AG04449 (cell line): ENCODE data around the gene ADAM11.
A peak's percentile ranks its signal among the peaks of the same experiment; 100 is the strongest.

Source experiments
- CTCF ChIA-PET: fragments of 350-600 bp; formaldehyde crosslinking; extraction: SDS; loops from one replicate; lab custom pipeline; 2021; ENCODE audit warnings: antibody characterized with exemption; lab: Yijun Ruan, JAX
- POLR2A ChIA-PET: fragments of 400-600, 350-600 bp; formaldehyde crosslinking; extraction: SDS; loops from one replicate; lab custom pipeline; 2020; ENCODE audit warnings: antibody characterized with exemption, inconsistent platforms; lab: Yijun Ruan, JAX
- DNase-seq: peaks from one replicate; pipeline ENCODE4 v3.0.0-alpha.2; 2010; ENCODE audit warnings: low read depth, low spot score
- H3K4me3 ChIP-seq: 2 replicates; pipeline ENCODE4 v1.5.1; 2011; ENCODE audit warnings: low read depth, mild to moderate bottlenecking, control low read depth, low read length
- CTCF ChIP-seq: IDR thresholded peaks from one replicate; pipeline ENCODE4 v1.5.1; 2011; ENCODE audit warnings: mild to moderate bottlenecking, moderate library complexity, low read length, control low read depth, inconsistent platforms; ENCODE audit not compliant: insufficient read depth; ENCODE audit errors: missing control alignments

ADAM11 gene

DNA sequence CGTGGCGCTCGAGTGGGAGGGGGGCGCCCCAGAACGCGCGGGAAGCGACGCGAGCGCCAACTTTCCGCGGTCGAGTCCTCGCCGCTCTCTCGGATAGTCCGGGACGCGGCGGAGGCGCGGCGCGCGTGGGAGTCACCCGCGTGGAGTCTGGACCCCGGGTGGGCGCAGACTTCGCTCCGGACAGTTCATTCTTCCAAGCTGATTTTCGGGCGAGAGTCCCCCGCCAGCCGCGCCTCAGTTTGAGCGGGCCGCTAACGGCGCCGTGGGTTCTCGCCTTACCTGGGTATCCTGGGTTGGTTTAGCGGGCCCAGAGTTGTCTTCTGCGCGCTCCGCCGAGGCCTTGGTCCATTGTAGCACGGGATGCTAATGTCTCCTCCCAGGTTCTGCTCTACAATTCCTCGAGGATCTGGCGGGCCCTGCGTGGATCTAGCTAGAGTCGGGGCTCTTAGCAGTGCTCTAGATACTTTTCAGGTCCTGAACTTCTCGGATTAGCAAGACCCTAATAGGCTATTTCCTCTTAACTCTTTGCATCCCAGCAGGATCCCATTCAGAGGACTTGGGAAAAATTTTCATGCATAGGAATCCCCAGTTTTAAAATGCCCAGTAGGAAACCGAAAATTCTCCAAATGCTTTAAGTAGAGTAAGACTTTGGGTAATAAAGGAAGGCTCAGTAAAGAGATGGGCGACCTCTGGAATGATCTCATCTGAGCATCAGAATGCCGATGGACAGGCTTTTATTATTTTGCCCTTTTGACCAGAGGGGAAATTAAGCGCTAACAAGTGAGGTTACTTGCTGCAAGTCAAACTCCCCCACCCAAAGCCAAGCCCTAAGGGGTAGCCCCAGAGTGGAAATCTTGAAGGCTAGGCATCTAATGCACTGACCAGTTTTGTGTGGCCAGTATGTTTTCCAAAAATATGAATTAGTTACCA, 71.8 kb downstream of the ADAM11 start:
- POLR2A ChIA-PET = no interaction called here
- DNase-seq = no peak
- CTCF ChIA-PET = interaction anchor here (0.8 to 3.0 kb wide), 6 partner anchors 8 to 60 kb away, joined by 3 to 15 read pairs (median 4); partner anchors contain the start of gene HIGD1B

GRCh38 chr17:44831371-44831770, 72.6 kb downstream of the ADAM11 start:
- H3K4me3 ChIP-seq = no peak overlapping the region
- no peak for DNase-seq
- POLR2A ChIA-PET = no interaction called here
- CTCF ChIA-PET = interaction anchor here (1.0 to 3.0 kb wide), 5 partner anchors 9 to 52 kb away, joined by 3 to 15 read pairs (median 5); partner anchors contain the start of gene HIGD1B
- TF ChIP-seq CTCF = no peak

More for the DNA sequence above, 71.8 kb downstream of the ADAM11 start:
- peak overlapping the region; percentile 82 for H3K4me3 ChIP-seq
- no peak for TF ChIP-seq CTCF
